Thoracic aorta (tissue), 2 donors: Measurements from ENCODE around the gene ZNF236. TPM values are rescaled to one million over a fixed set of nuclear protein-coding genes. Genes with fewer than 3 reads are reported as not detected.
A peak's percentile ranks its signal among the peaks of the same experiment; 100 is the strongest.

Experiments used
- ATAC-seq: fragments of 150-250 bp; one replicate; pipeline ENCODE4 v1.8.0; 2017; ENCODE audit warnings: low read depth; ENCODE audit not compliant: insufficient number of reproducible peaks, low FRiP score
- DNase-seq: peaks from one replicate; pipeline ENCODE4 v3.0.0-alpha.2; 2020; ENCODE audit warnings: low spot score
- H3K27ac ChIP-seq, 2 donors: fragments of 200-600 bp; sonication (generic); 1 replicate in 1 of 2; 2 replicates in 1 of 2; pipeline ENCODE4 v1.5.1; 2016; ENCODE audit warnings: mild to moderate bottlenecking in 2 of 2, moderate library complexity in 2 of 2
- H3K27me3 ChIP-seq: fragments of 200-600 bp; sonication (generic); replicated peaks from 2 replicates; pipeline ENCODE4 v1.6.0; 2016; ENCODE audit warnings: mild to moderate bottlenecking; ENCODE audit not compliant: insufficient read depth
- H3K36me3 ChIP-seq: fragments of 200-600 bp; sonication (generic); one replicate; pipeline ENCODE4 v1.5.1; 2016
- H3K4me1 ChIP-seq, 2 donors: fragments of 200-600 bp; sonication (generic); 1 replicate in 1 of 2; 2 replicates in 1 of 2; pipeline versions ENCODE4 v1.5.1 to v1.6.0; 2016; ENCODE audit warnings: low read depth in 2 of 2, mild to moderate bottlenecking in 1 of 2; ENCODE audit not compliant: control insufficient read depth in 1 of 2
- H3K4me3 ChIP-seq: fragments of 200-600 bp; sonication (generic); 2 replicates; pipeline ENCODE4 v1.5.1; 2016; ENCODE audit warnings: mild to moderate bottlenecking
- H3K9me3 ChIP-seq: fragments of 200-600 bp; sonication (generic); 2 replicates; pipeline ENCODE4 v1.5.1; 2016
- CTCF ChIP-seq: fragments of 200-600 bp; sonication (generic); IDR thresholded peaks from one replicate; pipeline ENCODE4 v1.5.1; 2019; ENCODE audit warnings: antibody characterized with exemption
- total RNA-seq, 2 donors: library from RNA; depleted of rRNA; stranded (reverse); fragments of >200 nt; gene quantifications; one replicate each; pipeline versions ENCODE4 v1.1.0 to v1.2.3, GENCODE V29; 2016

Gene ZNF236
- total RNA-seq, 2 donors from 2014 or later = 14.1 to 22.5 TPM

GRCh38 chr18:76814256-76814655 is 8.1 kb upstream of the ZNF236 start:
- DNase-seq = no peak
- Histone ChIP-seq H3K4me3 (no peak overlapping the region), H3K27me3 (no peaks in the 10 kb centered on the region), H3K4me1 (no peaks in the 10 kb centered on the region), H3K36me3 (no peaks in the 10 kb centered on the region), H3K27ac (no peak overlapping the region), H3K9me3 (no peaks in the 10 kb centered on the region)
- no peak for TF ChIP-seq CTCF
- no peak for ATAC-seq

DNA sequence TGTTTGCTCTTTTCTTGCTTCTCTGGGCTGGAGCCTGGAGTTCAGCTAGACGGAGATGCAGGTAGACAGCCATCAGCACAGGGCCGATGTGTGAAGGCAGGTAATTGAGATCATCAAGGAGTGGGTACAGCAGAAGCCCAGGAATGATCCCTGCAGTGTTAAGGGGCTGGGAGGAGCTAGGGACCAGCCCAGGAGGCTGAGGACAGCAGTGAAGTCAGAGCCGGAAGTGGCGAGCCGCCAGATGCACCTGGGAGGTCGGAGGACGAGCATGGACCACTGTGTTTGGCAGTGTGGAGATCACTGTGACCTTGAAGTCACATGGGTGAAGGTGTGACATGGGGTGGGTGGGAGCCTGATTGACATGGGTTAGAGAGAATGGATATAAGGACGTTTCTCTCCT is 6.2 kb upstream of the ZNF236 start:
- DNase-seq (no peak), ATAC-seq (no peak)
- TF ChIP-seq CTCF = no peak
- Histone ChIP-seq H3K4me3 (no peak overlapping the region), H3K9me3 (no peaks in the 10 kb centered on the region), H3K27me3 (no peaks in the 10 kb centered on the region), H3K27ac (no peak overlapping the region), H3K36me3 (no peaks in the 10 kb centered on the region), H3K4me1 (peaks cover 7 to 9% of the 10 kb centered on the region in 2 donors)

DNA sequence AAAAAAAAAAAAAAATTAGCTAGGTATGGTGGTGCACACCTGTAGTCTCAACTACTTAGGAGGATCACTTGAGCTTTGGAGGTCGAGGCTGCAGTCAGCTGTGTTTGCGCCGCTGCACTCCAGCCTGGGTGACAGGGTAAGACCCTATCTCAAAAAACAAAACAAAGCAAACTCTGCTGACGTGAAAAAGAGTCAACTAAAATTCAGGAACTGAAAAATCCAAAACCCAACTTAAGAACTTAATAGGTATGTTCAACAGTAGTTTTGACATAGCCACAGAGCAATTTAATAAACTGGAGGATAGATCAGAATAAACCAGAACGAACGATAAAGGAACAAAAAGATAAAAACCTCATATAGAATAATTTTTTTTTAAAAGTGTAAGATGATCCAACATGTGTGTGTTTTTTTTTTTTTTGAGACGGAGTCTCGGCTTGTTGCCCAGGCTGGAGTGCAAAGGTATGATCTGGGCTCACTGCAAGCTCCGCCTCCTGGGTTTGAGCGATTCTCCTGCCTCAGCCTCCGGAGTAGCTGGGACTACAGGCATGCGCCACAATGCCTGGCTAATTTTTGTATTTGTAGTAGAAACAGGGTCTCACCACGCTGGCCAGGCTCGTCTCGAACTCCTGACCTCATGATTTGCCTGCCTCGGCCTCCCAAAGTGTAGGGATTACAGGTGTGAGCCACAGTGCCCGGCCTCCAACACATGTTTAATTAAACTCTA is 4.3 kb upstream of the ZNF236 start:
- H3K9me3 ChIP-seq = no peaks in the 10 kb centered on the region
- TF ChIP-seq CTCF = no peak
- H3K4me1 ChIP-seq = peaks cover 9 to 11% of the 10 kb centered on the region in 2 donors
- DNase-seq = no peak
- no peak for ATAC-seq
- H3K4me3 ChIP-seq = no peak overlapping the region
- H3K36me3 ChIP-seq = no peaks in the 10 kb centered on the region
- no peak overlapping the region for H3K27ac ChIP-seq
- H3K27me3 ChIP-seq = no peaks in the 10 kb centered on the region

- Histone ChIP-seq H3K4me1 (peaks cover 9 to 24% of the 10 kb centered on the region in 2 donors), H3K27me3 (no peaks in the 10 kb centered on the region), H3K9me3 (no peaks in the 10 kb centered on the region), H3K36me3 (no peaks in the 10 kb centered on the region), H3K4me3 (no peak overlapping the region), H3K27ac (no peak overlapping the region)
- DNase-seq (no peak), ATAC-seq (no peak)
- no peak for TF ChIP-seq CTCF
Observed at GRCh38 chr18:76819411-76820136, 2.8 kb upstream of the ZNF236 start.

GRCh38 chr18:76821356-76821874 is 942 bp upstream of the ZNF236 start:
- H3K9me3 ChIP-seq = no peaks in the 10 kb centered on the region
- peak overlapping the region; percentile 92 to 95 for H3K27ac ChIP-seq
- ATAC-seq = no peak
- no peak for DNase-seq
- H3K4me3 ChIP-seq = peak overlapping the region; percentile 99
- no peaks in the 10 kb centered on the region for H3K36me3 ChIP-seq
- no peak for TF ChIP-seq CTCF
- peaks cover 9 to 24% of the 10 kb centered on the region in 2 donors for H3K4me1 ChIP-seq
- H3K27me3 ChIP-seq = no peaks in the 10 kb centered on the region
